GM18502 (cell line): Measurements from ENCODE around the gene RGS11.
"Not testable (repeated sequence)": the region's sequence is repeated elsewhere in the genome, so short reads cannot be mapped to it uniquely, and the experiment has no call there.

ENCODE experiments used
- ATAC-seq: cut with Tn5 transposase; IDR thresholded peaks from one replicate; pipeline ENCODE4 v1.9.1; 2021; ENCODE audit warnings: mild to moderate bottlenecking; ENCODE audit not compliant: unreplicated experiment, poor library complexity

Gene RGS11

DNA sequence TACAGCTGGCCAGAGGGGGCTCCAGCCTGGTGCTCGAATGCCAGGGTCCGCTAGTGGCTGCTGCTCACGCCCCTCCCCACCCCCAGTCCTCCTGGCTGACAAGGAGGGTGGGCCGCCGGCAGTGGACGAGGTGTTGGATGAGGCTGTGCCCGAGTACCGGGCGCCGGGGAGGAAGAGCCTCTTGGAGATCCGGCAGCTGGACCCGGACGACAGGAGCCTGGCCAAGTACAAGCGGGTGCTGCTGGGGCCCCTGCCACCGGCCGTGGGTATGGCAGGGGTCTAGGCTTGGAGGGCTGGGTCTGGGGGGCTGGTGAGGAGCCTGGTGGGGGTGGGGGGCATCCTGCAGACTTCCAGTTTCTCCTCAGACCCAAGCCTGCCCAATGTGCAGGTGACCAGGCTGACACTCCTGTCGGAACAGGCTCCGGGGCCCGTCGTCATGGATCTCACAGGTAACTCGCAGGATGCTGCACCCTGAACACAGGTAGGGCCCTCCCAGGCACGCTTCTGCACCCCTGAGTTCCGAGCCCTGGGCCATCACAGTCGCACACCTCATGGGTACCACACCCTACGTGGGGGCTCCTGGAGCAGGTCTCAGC lies 6.0 kb upstream of the RGS11 start:
- no peak for ATAC-seq

DNA sequence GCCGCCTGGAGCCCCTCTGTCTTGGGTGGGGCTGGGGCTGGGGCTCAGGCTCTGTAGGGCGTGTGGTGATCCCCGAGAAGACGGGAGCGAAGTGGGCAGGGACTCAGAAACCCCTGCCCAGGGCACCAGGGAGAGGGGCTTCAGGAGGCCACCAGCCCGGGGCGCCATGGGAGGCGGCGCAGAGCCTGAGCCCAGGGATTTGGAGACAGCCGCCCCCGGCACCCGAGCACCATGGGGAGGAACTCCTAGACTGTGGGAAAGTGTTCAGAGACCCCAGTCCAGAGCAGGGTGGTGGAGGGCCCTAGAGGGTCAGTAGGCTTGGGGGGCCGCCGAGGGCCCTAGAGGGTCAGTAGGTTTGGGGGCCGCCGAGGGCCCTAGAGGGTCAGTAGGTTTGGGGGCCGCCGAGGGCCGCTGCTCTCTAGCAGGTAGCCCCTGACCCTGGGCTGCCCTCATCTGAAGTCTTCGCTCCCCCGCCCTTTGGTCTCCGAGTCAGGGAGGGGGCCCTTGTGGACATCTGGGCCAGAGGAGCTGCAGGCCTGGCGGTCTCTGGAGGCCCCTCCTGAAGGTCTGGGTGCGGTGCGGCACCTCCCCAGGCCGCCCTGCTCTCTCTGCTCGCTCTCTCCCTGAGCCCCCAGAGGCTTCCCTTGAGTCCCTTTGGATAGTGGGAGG lies 5.4 kb upstream of the RGS11 start:
- no peak for ATAC-seq

DNA sequence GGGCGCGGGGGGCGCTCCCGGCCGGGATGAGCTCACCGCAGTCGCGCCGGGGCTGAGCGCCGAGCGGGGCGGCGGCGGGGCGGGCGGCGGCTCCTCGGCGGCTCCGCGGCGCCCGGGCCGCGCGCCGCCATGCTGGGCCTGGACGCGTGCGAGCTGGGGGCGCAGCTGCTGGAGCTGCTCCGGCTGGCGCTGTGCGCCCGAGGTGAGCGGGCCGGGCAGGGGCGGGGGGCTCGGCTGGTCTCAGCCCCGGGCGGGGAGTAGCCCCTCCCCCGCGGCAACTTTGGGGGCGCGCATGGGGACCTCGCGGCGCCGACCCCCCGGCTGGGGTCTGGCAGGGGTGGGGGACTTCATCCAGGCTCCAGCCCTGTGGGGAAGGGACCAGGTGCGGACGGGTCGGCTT lies 4.8 kb upstream of the RGS11 start, which contains the start of gene ARHGDIG:
Gene ARHGDIG, plus strand, starts transcription at position 40 of the 400 bp plus-strand sequence. Its CDS starts 90 bp downstream, at position 130.
- ATAC-seq = no peak

DNA sequence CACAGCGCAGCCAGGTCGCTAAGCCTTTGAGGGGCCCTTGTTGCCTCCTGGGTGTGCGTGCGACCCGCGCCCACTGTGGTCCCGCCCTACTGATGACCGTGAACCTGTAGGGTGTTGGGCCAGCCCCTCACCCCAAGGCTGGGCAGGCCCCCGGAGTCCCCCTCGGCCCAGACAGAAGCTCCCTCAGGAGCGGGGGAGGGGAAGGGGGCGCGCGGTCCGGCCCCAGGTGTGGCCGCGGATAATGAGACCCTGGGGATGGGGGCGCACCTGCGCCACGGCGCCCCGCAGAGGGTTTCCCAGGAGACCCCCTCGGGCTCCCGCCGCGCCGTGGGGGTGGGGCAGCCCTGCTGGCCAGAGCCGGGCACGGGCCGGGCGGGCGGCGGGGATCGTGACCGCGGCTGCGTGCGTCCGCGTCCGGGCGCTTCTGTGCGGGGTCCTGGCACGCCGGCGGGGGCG lies 4.3 kb upstream of the RGS11 start:
- no peak for ATAC-seq

DNA sequence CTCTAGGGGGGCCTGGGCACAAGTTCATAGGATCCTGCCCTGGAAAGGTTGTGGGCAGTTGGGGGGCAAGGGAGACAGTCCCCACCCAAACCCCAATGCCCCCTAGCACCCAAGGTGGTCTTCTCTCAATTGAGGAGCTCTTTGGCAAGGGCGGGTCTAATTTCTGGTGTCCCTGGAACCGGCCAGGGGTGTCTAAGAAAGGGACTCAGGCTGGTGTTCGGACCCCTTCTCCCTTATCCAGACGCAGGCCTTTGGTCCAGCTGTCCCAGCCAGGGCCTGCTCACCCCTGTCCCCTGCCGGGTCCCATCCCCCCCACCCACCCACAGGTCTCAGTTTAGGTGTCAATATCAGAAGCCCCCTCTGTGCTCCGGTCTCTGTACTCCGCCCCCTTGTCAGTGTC lies 3.8 kb upstream of the RGS11 start:
- ATAC-seq = no peak

DNA sequence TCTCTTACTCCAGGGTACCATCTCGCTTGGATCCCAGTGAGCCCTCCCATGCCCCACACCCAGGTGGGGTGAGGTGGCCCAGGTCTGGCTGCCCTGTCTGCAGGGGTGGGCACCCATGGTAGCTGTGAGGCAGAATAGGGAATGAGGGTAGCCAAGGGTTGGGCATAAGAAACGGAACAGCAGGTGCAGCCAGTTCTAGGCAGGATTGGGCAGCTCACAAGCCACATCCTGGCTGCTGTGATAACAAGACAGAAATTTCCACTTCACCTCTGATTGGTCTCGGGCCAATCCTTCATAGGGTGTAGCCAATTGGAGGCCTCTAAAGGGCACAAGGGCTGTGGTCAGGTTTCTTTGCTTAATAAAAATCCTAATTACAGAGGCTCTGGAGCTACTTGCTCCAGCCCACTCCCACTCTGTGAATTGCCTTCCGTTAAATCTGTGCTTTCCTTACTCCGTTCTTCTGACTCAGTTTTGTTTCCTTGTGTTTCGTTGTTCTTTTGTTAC lies 3.2 kb upstream of the RGS11 start:
- no peak for ATAC-seq

DNA sequence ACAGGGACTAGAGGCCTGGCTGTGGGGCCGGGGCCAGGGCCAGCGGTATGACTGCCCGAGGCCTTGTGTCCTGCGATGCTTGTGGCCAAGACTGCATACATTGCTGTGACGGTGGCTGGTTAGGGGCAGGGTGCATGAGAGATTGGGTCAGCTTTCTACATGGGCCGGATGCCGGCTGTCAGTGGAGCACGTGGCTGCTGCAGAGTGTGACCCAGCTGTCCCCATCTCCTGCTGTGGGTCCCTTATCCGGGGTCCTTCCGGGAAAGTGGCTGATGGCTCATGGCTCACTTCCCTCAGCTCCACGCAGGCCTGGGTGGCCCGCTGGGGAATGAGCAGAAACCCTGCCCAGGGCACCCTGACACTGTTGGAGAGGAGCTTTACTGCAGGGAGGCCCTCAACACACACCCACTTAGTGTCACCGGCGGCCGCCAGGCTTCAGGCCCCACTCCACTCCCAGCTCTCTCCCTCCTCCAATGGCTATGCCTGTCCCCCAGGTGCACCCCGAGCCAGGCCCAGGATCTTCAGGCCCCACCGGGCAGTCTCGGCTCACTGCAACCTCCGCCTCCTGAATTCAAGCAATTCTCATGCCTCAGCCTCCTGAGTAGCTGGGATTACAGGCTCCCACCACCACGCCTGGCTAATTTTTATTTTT lies 808 bp upstream of the RGS11 start:
- no peak for ATAC-seq

DNA sequence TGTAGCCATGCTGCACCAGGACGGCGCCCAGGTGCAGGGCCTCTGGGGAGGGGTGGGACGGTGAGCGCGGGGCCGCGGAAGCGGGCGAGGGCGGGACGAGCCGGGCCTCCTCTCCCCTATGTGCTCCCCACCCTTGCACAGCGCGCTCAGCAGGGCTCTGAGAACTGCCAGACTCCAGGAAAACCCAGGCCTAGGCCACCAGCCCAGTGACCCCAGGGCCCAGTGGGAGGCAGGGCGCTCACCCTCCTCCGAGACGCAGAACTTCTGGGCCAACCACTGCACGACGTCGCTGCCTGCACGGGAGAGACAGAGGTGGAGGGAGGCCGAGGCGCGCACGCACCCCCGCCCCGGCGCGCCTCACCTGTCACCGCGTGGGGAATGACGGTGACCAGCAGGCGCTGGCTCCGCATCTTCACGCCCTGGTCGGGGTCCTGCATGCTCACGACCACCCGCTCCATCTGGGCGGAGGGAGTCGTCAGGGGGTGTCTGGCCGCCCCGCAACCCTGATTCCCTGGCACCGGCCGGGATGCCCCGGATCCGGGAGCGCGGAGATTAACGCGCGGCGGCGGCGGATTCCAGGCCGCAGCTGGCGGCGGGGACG lies 603 bp downstream of the RGS11 start:
- ATAC-seq = no peak

DNA sequence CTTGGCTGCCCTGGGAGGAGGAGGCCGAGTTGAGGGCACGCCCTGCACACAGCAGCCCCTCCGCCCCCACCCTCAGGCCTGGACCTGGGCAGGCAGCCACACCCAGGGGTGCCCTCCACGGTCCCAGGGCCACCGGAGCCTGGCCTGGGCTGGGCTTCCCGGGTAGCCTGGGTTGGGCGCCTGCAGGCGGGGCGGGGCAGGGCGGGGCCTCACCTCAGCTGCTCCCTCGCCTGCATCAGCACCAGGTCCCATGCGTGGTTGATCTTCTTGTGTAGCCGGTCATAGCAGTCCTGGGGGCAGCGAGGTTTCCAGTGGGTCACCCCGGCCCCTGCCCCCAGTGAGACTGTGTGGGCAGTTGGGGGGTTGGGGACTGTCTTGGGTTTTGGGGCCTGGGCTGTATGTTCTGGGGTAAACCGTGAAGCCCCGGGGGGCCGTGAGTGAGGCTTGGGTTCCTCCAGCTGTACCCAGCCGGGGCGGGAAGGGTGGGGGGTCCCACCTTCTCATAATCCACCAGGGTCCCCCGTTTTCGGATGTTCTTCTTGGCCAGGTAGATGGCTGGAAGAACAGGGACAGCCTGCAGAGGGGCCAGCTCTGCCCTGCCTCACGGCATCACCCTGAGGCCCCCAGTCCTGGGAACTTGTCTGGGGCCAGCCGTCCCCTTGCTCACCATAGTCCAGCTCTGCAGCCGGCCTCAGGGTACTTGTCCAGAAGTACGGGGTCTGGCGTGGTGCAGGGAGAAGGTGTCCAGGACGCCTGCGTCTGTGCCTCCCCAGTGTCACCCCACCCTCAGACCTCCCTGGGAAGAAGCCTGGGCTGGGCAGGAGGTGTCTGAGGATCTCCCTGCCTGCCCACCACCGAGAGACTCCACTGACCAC lies 2.0 kb downstream of the RGS11 start:
- no peak for ATAC-seq

DNA sequence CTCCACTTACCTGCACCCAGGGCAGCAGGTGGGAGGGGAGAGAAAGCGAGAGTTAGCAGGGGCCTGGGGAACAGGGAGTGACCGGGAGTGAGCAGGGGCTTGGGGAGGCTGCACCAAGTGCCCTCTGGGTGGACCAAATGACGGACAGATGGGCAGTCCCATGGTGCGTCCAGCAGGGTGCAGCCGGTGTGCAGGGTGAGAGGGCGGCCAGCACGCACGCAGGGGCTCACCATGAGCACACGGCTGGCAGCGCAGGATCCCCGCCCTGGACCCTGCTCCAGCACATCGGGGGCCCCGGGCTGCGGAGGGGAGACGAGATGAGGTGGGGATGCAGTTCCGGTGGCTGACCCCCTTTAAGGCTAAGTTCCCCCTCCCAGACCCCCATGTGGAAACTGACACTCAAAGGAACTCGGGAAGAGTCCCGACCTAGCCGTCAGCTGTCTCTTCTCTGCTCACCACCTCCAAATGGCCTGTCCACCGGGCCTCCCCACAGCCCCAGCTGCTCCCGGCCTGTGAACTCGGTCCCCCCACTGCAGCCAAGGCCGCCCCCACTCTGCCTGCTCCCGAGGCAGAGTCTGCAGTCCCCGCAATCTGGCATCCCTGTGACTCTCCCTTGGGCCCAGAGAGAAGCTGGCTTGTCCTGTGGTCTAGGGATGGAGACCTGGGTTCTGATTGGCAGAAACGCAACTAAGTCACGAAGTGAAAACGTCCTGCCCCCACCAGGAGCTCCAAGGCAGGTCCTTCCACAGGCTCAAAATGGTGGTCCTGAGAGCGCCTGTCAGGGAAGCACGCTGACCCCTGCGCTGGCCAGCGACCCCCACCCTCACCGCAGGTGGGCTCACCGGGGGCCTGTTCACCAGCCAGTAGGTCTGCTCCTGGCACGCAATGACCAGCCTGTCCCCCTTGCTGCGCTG lies 2.9 kb downstream of the RGS11 start:
- no peak for ATAC-seq

DNA sequence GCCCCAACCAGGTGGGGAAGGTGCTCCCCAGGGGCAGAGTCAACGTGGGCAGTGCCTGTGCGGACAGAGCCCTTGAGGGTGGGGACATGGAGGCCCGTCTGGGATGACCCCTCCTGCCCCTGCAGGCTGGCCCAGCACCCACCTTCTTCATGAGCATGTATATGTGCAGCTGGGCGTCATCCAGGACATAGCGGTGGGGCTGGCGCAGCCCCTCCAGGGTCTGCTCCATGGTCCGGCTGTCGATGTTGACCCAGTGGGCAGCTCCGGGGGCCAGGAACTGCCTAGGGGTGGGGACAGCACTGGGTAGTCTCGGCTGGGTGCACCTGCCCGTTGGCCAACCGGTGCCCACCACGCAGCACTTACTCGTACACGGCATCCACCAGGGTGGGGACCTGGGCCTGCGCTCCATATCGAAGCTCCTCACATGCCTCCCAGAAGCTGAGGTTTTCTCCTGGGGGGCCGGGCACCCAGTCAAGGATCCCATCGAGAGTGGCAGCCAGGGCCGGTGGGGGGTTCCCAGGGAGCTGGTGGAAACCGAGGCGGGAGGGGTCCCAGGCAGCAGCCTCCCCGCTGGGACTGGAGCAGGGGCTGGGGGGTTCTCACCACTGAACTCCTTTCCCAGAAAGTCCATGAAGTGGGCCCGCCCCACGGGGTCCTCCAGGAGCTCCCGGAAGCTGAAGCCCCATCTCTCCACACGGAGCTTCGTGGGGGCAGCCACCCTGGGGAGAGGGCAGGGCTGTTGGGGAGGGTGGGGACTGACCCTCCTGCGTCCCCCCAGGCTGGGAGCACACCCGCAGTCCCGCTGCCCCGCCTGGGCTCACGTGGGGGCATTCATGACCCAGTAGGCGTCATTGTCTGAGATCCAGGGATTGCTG lies 5.1 kb downstream of the RGS11 start:
- no peak for ATAC-seq

DNA sequence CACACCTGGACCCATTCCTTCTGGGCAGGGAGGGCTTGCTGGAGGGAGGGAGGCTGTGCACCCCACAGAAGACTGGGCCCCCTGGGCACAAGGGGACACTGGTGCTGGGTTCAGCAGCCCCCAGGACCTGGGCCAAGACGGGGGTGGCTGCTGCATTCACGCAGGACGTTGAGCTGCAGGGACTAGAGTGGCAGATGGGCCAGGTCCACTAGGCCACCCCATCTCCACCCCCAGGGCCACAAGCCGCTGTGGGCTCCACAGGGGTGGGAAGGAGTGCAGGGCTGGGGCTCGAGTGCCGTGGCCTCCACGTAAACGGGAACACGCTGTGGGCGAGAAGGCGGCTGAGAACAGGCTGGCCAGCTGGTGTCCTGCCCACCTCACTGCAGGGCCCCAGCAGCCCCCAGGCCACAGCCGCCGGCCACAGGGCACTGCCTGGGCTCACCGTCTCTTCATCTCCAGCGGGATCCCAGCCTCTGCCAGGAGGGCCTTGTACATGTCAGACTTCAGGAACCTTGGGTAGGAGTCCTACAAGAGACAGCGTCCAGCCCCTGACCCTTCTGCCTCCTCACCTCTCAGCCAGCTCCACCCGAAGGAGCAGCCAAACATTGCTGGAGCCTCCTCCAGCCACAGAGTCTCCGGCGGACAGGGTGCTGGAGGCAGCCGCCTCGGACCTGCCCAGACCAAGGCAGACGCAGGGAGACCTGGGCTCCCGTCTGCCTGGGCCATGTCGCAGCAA lies 6.5 kb downstream of the RGS11 start:
- no peak for ATAC-seq

DNA sequence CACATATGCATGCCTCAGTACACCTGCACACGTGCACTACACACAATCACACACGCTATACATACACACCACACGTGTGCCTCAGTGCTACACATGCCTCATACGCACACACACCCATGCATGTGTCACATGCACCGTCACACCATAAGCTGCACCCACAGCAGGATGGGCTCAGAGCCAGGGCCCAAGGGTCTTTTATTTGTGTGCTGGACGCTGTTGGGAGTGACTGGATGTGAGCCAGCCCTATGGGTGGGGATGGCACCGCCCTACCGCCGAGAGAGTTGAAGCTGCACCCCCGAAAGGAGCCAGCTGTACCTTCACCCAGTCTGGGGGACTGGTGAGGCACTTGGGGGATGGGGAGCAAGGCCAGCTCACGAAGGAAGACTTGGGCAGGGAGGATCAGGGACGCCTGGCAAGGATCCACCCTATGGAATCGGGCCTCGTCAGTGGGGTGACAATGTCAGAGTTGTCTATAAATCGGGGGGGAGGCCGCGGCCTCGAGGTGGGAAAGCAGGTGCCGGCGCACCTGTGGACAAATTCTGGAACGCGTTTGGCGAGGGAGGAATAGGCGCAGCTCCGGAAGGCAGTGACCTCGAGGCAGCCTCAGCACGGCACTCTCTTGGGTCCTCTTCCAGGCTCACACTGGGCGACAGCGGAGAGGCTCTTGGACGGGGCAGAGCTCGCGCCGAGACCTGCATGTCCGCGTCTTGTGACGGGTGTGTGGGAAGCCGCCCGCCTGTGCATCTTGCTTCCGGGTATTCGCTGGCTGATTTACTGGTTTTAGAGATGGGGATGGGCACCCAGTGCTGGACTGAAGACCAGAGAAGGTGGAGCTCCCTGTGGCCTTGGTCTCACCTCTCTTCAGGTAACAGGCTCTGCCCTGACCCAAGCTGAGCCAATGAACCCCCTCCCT lies 7.3 kb downstream of the RGS11 start:
- ATAC-seq = no peak

DNA sequence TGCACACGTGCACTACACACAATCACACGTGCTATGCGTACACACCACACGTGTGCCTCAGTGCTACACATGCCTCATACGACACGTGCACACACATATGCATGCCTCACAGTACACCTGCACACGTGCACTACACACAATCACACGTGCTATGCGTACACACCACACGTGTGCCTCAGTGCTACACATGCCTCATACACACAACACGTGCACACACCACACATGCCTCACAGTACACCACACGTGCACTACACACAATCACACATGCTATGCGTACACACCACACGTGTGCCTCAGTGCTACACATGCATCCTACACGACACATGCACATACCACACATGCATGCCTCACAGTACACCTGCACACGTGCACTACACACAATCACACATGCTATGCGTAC lies 8.2 kb downstream of the RGS11 start:
- ATAC-seq = not testable (repeated sequence)

DNA sequence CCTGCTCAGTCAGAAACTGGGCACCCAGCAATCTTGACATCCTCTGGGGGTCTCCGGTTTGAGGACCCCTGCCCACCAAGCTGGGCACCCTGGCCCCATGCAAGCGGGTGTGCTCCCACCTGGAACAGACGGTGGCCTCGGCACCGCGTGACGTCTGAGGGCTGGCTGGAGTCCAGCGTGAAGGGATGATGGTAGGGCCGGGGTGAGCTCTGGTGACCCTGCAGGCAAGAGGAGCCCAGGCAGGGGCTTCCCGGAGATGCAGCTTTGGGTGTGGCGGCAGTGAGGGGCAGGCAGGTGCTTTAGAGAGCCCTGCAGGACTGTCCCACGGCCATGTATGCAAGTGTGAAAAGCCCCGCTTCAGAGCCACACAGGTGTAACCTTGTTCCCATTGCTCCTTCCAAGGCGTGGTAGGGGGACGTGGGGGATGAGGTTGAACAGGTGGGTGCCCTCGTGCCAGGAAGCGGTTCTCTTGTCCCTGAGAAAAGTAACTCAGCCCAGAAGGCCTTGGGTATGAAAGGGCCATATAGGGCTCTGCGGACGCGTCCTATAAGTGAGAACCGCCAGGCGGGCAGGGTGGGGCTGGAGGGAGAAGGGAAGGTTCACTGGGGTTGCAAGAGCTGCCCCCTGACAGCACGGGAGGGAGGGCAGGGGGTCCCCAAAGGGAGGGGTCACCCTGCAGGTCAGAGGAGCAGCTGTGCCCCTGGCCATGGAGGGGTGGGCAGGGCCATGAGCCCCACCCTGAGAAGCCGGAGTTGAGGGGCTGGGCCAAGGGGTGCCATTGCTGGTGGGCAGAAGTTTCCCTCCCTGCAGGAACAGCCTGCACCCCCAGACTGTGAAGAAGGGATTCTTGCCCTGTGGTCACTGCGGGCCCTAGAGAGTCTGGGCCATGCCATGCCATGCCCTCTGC lies 9.2 kb downstream of the RGS11 start:
- ATAC-seq = no peak
